ENCODE data around the gene NMB. TPM values are rescaled to one million over a fixed set of nuclear protein-coding genes. Genes with fewer than 3 reads are reported as not detected.

Gene NMB, protein sequence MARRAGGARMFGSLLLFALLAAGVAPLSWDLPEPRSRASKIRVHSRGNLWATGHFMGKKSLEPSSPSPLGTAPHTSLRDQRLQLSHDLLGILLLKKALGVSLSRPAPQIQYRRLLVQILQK
- 15.5 and 25.4 TPM in 2 replicates for total RNA-seq (2016; rRNA removed; fragmentation: Illumina TruSeq; extraction: Trizol)
- total RNA-seq (2016; cell fraction: cytosol; rRNA removed; fragmentation: Illumina TruSeq; extraction: Trizol; ENCODE audit: low read depth), result 88.1 and 117 TPM in 2 replicates
- total RNA-seq (2016; cell fraction: insoluble cytoplasmic fraction; rRNA removed; fragmentation: Illumina TruSeq; extraction: Trizol), result 16.2 and 26.0 TPM in 2 replicates
- total RNA-seq (2016; cell fraction: membrane; rRNA removed; fragmentation: Illumina TruSeq; extraction: Trizol), result 60.2 and 72.6 TPM in 2 replicates
- total RNA-seq (2016; cell fraction: nucleus; rRNA removed; fragmentation: Illumina TruSeq; extraction: Trizol), result 10.9 and 13.4 TPM in 2 replicates
- polyA plus RNA-seq (2011; rRNA removed), result 10.4 and 11.4 TPM in 2 replicates
- 5.0 and 11.2 TPM in 2 replicates for polyA plus RNA-seq (2011; cell fraction: cytosol; rRNA removed)
- polyA plus RNA-seq (2011; cell fraction: nucleus; rRNA removed), result 4.2 and 5.7 TPM in 2 replicates
- 5.3 and 6.5 TPM in 2 replicates for polyA plus RNA-seq (2012)
- 114 and 137 TPM in 2 replicates for polyA plus RNA-seq (2016; cell fraction: cytosol; fragmentation: Illumina TruSeq; extraction: Trizol; ENCODE audit: low read depth)
- polyA plus RNA-seq (2016; cell fraction: insoluble cytoplasmic fraction; fragmentation: Illumina TruSeq; extraction: Trizol; ENCODE audit: low read depth), result 13.5 and 14.0 TPM in 2 replicates
- 57.5 and 62.3 TPM in 2 replicates for polyA plus RNA-seq (2016; cell fraction: membrane; fragmentation: Illumina TruSeq; extraction: Trizol; ENCODE audit: low read depth)
- 20.7 and 22.2 TPM in 2 replicates for polyA plus RNA-seq (2016; cell fraction: nucleus; fragmentation: Illumina TruSeq; extraction: Trizol; ENCODE audit: insufficient read depth, low read depth)
- 3.7 TPM in 1 of 2 replicates, not detected in the other for polyA minus RNA-seq (2011; rRNA and poly(A)+ RNA removed; ENCODE audit: low replicate concordance)
- polyA minus RNA-seq (2011; cell fraction: cytosol; rRNA and poly(A)+ RNA removed), result 1.3 and 2.9 TPM in 2 replicates
- 1.1 and 1.2 TPM in 2 replicates for polyA minus RNA-seq (2011; cell fraction: nucleus; rRNA and poly(A)+ RNA removed)
- percentile 52 among the genes with signal in this experiment for Bru-seq, nascent RNA
- BruChase-seq, experiment 1, labeled RNA remaining after a 6-hour chase, result percentile 62 among the genes with signal in this experiment
- percentile 50 among the genes with signal in this experiment for BruChase-seq, experiment 2, labeled RNA remaining after a 2-hour chase
- long read RNA-seq, experiment 1, transcript NMB-201 (3 exons, 1,007 nt), result major isoform, 35 of 38 reads
- long read RNA-seq, experiment 1, partial matches to known transcripts, result 0 of 38 reads
- long read RNA-seq, experiment 1, other reads (novel, unspliced or antisense), result 0 of 38 reads
- long read RNA-seq, experiment 2, transcript NMB-201 (3 exons, 1,007 nt), result major isoform, 20 of 25 reads
- long read RNA-seq, experiment 2, partial matches to known transcripts, result 2 of 25 reads
- long read RNA-seq, experiment 2, other reads (novel, unspliced or antisense), result 0 of 25 reads

DNA sequence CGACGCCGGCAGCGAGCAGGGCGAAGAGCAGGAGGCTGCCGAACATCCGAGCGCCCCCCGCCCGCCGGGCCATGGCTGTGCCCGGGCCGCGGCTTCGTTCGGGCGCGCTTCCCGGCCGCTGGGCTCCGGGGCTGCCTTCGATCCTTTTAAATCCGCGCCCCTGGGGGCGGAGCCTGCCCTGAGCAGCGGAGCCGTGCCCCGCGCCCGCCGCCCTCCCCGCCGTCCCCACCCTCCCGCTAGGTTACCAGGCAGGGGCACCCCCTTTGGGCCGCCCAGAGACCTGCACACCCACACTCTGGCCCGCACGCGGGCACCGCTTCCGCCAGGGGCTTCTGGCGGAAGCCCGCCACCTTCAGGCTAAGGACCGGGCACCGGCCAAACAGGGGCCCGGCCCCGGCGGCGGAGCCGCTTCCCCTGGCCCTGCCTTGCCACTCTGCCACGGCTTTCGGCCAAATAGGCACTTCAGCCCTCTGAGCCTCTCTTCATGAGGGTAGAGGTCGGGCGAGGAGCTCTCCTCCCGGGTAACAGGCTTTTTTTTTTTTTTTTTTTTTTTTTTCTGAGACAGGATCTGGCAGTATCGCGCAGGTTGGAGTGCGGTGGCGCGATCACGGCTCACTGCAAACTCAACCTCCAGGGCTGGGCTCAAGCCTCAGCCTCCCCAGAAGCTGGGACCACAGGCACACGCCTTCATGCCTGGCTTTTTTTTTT lies at the start of gene NMB:
TSS of gene NMB (minus strand) at position 120 of the 708 bp plus-strand sequence. CDS start at position 73, 47 bp downstream.
- ATAC-seq (peak; percentile 85), DNase-seq (ENCODE audit: low spot score) (peak; percentile 81), FAIRE-seq (no peak)
- intact Hi-C loops (cut with micrococcal nuclease; ENCODE audit: unreplicated experiment) (loop anchor here (1.0 to 10.0 kb wide), 5 partner anchors 59 to 271 kb away; partner anchors contain the start of genes ALPK3 and SEC11A), in situ Hi-C loops (cut with HindIII; ENCODE audit: extremely low pct_ligation_motif_present, low pct_unique_long_range_greater_than_20kb) (loop anchor here (5.0 to 10.0 kb wide), 2 partner anchors 71 to 267 kb away; no protein-coding TSS in a partner anchor)
- POLR2A ChIA-PET, result interaction anchor here (0.7 to 2.6 kb wide), 12 partner anchors 15 to 1017 kb away, joined by 3 to 11 read pairs (median 4); partner anchors contain the start of genes SEC11A and ZSCAN2
- no TSS peak for BruUV-seq (replicated peaks)
- Histone ChIP-seq H3K9ac (ENCODE audit: insufficient read depth, low read depth, low read length) (peak within 1 kb of the TSS; percentile 74), H3K4me3 (replicated peaks in 1 of 3; ENCODE audit: insufficient read depth in 1 of 3, low read depth in 2 of 3, low read length in 3 of 3) (peak within 1 kb of the TSS; percentile 52 to 75 (median 57)), H3K27me3 (ENCODE audit: control insufficient read depth in 1 of 2, insufficient read depth in 2 of 2, low read length in 2 of 2) (no peaks in the 10 kb centered on the region; a peak in 1 of 5 replicates), H3K36me3 (replicated peaks in 1 of 2; ENCODE audit: control insufficient read depth in 1 of 2, insufficient read depth in 2 of 2, low read length in 2 of 2) (no peaks in the 10 kb centered on the region), H3K4me2 (ENCODE audit: low read depth, low read length) (peak within 1 kb of the TSS; percentile 87), H4K20me1 (ENCODE audit: insufficient read depth, low read length) (no peaks in the 10 kb centered on the region), H3K4me1 (ENCODE audit: insufficient read depth, low read length) (peaks cover 52% of the 10 kb centered on the region), H3K27ac (ENCODE audit: extremely low read length, insufficient read depth, low read length) (peak within 1 kb of the TSS; percentile 78), H3K9me3 (ENCODE audit: low read length) (no peaks in the 10 kb centered on the region), H2AFZ (ENCODE audit: low read length) (peak within 1 kb of the TSS; percentile 76), H3K79me2 (ENCODE audit: insufficient read depth, low read length) (peaks cover 6% of the 10 kb centered on the region)
- CTCF ChIA-PET (ENCODE audit: low intra/inter-chr PET ratio, low total read pairs), result interaction anchor here (1.2 to 2.4 kb wide), 2 partner anchors 59 to 71 kb away, joined by 4 to 34 read pairs; partner anchors contain the start of gene ZSCAN2
- WGBS (ENCODE audit: low lambda C conversion rate), result 6% methylated on average over 14 of the region's 61 CpGs
- TF ChIP-seq SP2 (CRISPR knock-in tag; IDR thresholded peaks at IDR 0.05), result no peak
- TF ChIP-seq, protein P1, sequence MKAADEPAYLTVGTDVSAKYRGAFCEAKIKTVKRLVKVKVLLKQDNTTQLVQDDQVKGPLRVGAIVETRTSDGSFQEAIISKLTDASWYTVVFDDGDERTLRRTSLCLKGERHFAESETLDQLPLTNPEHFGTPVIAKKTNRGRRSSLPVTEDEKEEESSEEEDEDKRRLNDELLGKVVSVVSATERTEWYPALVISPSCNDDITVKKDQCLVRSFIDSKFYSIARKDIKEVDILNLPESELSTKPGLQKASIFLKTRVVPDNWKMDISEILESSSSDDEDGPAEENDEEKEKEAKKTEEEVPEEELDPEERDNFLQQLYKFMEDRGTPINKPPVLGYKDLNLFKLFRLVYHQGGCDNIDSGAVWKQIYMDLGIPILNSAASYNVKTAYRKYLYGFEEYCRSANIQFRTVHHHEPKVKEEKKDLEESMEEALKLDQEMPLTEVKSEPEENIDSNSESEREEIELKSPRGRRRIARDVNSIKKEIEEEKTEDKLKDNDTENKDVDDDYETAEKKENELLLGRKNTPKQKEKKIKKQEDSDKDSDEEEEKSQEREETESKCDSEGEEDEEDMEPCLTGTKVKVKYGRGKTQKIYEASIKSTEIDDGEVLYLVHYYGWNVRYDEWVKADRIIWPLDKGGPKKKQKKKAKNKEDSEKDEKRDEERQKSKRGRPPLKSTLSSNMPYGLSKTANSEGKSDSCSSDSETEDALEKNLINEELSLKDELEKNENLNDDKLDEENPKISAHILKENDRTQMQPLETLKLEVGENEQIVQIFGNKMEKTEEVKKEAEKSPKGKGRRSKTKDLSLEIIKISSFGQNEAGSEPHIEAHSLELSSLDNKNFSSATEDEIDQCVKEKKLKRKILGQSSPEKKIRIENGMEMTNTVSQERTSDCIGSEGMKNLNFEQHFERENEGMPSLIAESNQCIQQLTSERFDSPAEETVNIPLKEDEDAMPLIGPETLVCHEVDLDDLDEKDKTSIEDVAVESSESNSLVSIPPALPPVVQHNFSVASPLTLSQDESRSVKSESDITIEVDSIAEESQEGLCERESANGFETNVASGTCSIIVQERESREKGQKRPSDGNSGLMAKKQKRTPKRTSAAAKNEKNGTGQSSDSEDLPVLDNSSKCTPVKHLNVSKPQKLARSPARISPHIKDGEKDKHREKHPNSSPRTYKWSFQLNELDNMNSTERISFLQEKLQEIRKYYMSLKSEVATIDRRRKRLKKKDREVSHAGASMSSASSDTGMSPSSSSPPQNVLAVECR (CRISPR knock-in tag; IDR thresholded peaks at IDR 0.05; ENCODE audit: borderline replicate concordance), result peak; percentile 48; the same call in 1 of the 2 replicates
- no peak for TF ChIP-seq HNF4G (IDR thresholded peaks at IDR 0.05; ENCODE audit: borderline replicate concordance, low read depth, low read length)
- no peak for TF ChIP-seq HNF4G (CRISPR knock-in tag; IDR thresholded peaks at IDR 0.05; ENCODE audit: borderline replicate concordance, low read depth)
- TF ChIP-seq NONO (IDR thresholded peaks at IDR 0.05), result no peak
- TF ChIP-seq NONO (CRISPR knock-in tag; conservative IDR thresholded peaks at IDR 0.05), result no peak
- no peak for TF ChIP-seq LCORL (IDR thresholded peaks at IDR 0.05)
- peak; percentile 66 for TF ChIP-seq LCORL (CRISPR knock-in tag; IDR thresholded peaks at IDR 0.05)
- peak; percentile 34; the same call in 1 of the 2 replicates for TF ChIP-seq YEATS2 (CRISPR knock-in tag; IDR thresholded peaks at IDR 0.05; ENCODE audit: borderline replicate concordance)
- peak; percentile 18; the same call in 1 of the 2 replicates for TF ChIP-seq ZNF768 (CRISPR knock-in tag; IDR thresholded peaks at IDR 0.05)
- peak; percentile 63 for TF ChIP-seq KDM2A (CRISPR knock-in tag; IDR thresholded peaks at IDR 0.05; ENCODE audit: borderline replicate concordance, low read depth)
- TF ChIP-seq, protein P2, sequence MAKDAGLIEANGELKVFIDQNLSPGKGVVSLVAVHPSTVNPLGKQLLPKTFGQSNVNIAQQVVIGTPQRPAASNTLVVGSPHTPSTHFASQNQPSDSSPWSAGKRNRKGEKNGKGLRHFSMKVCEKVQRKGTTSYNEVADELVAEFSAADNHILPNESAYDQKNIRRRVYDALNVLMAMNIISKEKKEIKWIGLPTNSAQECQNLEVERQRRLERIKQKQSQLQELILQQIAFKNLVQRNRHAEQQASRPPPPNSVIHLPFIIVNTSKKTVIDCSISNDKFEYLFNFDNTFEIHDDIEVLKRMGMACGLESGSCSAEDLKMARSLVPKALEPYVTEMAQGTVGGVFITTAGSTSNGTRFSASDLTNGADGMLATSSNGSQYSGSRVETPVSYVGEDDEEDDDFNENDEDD (CRISPR knock-in tag; IDR thresholded peaks at IDR 0.05; ENCODE audit: borderline replicate concordance), result peak; percentile 51; the same call in 1 of the 2 replicates
